Ovary (tissue), 9 donors: ENCODE measurements around the gene SMAD1. TPM values are rescaled to one million over a fixed set of nuclear protein-coding genes. Genes with fewer than 3 reads are reported as not detected.

Experiments
- DNase-seq, 5 donors: peaks; one replicate each; pipeline ENCODE4 v3.0.0-alpha.2; 2019 to 2020
- H3K27ac ChIP-seq, 2 donors: fragments of 200-600 bp; one replicate each; pipeline versions ENCODE4 v1.5.1 to v1.8.0; 2019 to 2022
- H3K27me3 ChIP-seq: fragments of 200-600 bp; one replicate; pipeline ENCODE4 v1.8.0; 2022
- H3K36me3 ChIP-seq: fragments of 200-600 bp; sonication (generic); one replicate; pipeline ENCODE4 v1.5.1; 2019
- H3K4me1 ChIP-seq: one replicate; pipeline ENCODE4 v1.8.1; 2013; ENCODE audit warnings: mild to moderate bottlenecking, moderate library complexity; ENCODE audit not compliant: insufficient read depth
- H3K4me3 ChIP-seq: fragments of 200-600 bp; sonication (generic); one replicate; pipeline ENCODE4 v1.5.1; 2017
- H3K9me3 ChIP-seq, 2 donors: fragments of 200-600 bp in 1 of 2; sonication (generic) in 1 of 2; one replicate each; pipeline versions ENCODE4 v1.5.1 to v1.8.1; 2013 to 2019; ENCODE audit warnings: mild to moderate bottlenecking in 1 of 2, moderate library complexity in 1 of 2
- CTCF ChIP-seq, 3 donors: fragments of 450-650 bp in 2 of 3; fragments of 200-600 bp in 1 of 3; IDR thresholded peaks; one replicate each; pipeline versions ENCODE4 v1.5.1 to v1.8.0; 2016 to 2022; ENCODE audit warnings: antibody characterized with exemption in 3 of 3, mild to moderate bottlenecking in 1 of 3
- EP300 ChIP-seq: sonication (generic); formaldehyde crosslinking; IDR thresholded peaks from one replicate; pipeline ENCODE4 v1.6.1; 2017; ENCODE audit warnings: antibody characterized with exemption
- POLR2A ChIP-seq: fragments of 450-650 bp; IDR thresholded peaks from one replicate; pipeline ENCODE4 v1.6.1; 2017; ENCODE audit warnings: antibody characterized with exemption, mild to moderate bottlenecking, moderate library complexity
- WGBS, 3 donors: extraction: QIAGEN DNeasy Blood & Tissue Kit in 1 of 3; methylation state at CpG; one replicate each; pipeline versions ENCODE4 v1.1.5 to v1.1.7; 2013 to 2017; 5-methylcytosine and 5-hydroxymethylcytosine counted together
- intact Hi-C, 4 donors: fragments of 100-400 bp; cut with DNase I; formaldehyde crosslinking; loops; one replicate each; pipeline versions ENCODE4 v1.11.0 to v1.15.1; 2022 to 2023
- polyA plus RNA-seq, 2 donors: library from polyadenylated mRNA; stranded (reverse); fragments of 200-250 nt in 1 of 2; fragments of 350-450 nt in 1 of 2; fragmentation: Illumina TruSeq in 1 of 2; extraction: RNeasy Lipid Tissue Mini Kit (QIAGEN cat#74804) in 1 of 2; gene quantifications; one replicate each; pipeline ENCODE4 v1.2.3, GENCODE V29; 2013 to 2014
- total RNA-seq, 7 donors: library from RNA; depleted of rRNA in 2 of 7; stranded (reverse); fragments of >200 nt in 2 of 7; fragmentation: NEBNext Ultra II Directional in 3 of 7; extraction: Animal tissue kit (Norgen Biotek cat#: 25700) in 3 of 7; gene quantifications; one replicate each; pipeline versions ENCODE4 v1.1.0 to v1.2.4, GENCODE V29; 2016 to 2023
- donor health status: DM: no; HTN: no; CAD: no; lungs with moderate emphysema.
- donor health status: DM: no; HTN: no; CAD: no.
- donor health status: Bipolar disorder and iron deficiency.
- donor health status: DM: yes; HTN: yes; CAD: no.
- donor health status: DM: no; HTN: no; CAD: no.
- donor health status: DM: yes; HTN: yes; CAD: no.

The SMAD1 gene
- total and polyA plus RNA-seq, 9 donors = 13.6 to 39.5 (median 19.8) TPM

GRCh38 chr4:145540235-145540634 lies 58.6 kb downstream of the SMAD1 start:
- no peak for DNase-seq
- no peak overlapping the region for H3K27ac ChIP-seq
- H3K27me3 ChIP-seq = no peaks in the 10 kb centered on the region
- no peaks in the 10 kb centered on the region for H3K9me3 ChIP-seq
- TF ChIP-seq EP300 (no peak), POLR2A (no peak), CTCF (IDR thresholded peaks at IDR 0.05) (no peak)
- H3K4me3 ChIP-seq = no peak overlapping the region
- no peaks in the 10 kb centered on the region for H3K36me3 ChIP-seq
- intact Hi-C loops = no loop called here
- H3K4me1 ChIP-seq = no peaks in the 10 kb centered on the region
- WGBS, 3 donors = 29 to 43% (median 38%) methylated on average over 3 of the region's 3 CpGs

- Histone ChIP-seq H3K4me3 (no peak overlapping the region), H3K4me1 (no peaks in the 10 kb centered on the region), H3K9me3 (no peaks in the 10 kb centered on the region), H3K27ac (no peak overlapping the region), H3K27me3 (no peaks in the 10 kb centered on the region), H3K36me3 (no peaks in the 10 kb centered on the region)
- intact Hi-C loops = no loop called here
- DNase-seq = no peak
- TF ChIP-seq EP300 = no peak
- TF ChIP-seq CTCF (IDR thresholded peaks at IDR 0.05) = no peak
- TF ChIP-seq POLR2A = no peak
- 81 to 89% (median 87%) methylated on average over 4 of the region's 4 CpGs for whole genome bisulfite sequencing, 3 donors
Measured at GRCh38 chr4:145541346-145541745, 59.7 kb downstream of the SMAD1 start.

- DNase-seq = no peak
- no peaks in the 10 kb centered on the region for H3K27me3 ChIP-seq
- intact Hi-C loops = no loop called here
- WGBS, 3 donors = 6 to 18% (median 12%) methylated on average over 1 of the region's 1 CpG
- no peaks in the 10 kb centered on the region for H3K4me1 ChIP-seq
- no peaks in the 10 kb centered on the region for H3K9me3 ChIP-seq
- no peaks in the 10 kb centered on the region for H3K36me3 ChIP-seq
- H3K4me3 ChIP-seq = no peak overlapping the region
- no peak overlapping the region for H3K27ac ChIP-seq
- TF ChIP-seq EP300 (no peak), CTCF (IDR thresholded peaks at IDR 0.05) (no peak), POLR2A (no peak)
Measured at GRCh38 chr4:145545031-145545430, 63.4 kb downstream of the SMAD1 start.

- no peaks in the 10 kb centered on the region for H3K4me1 ChIP-seq
- intact Hi-C loops = no loop called here
- H3K27me3 ChIP-seq = no peaks in the 10 kb centered on the region
- no peak overlapping the region for H3K27ac ChIP-seq
- DNase-seq = no peak
- no peak overlapping the region for H3K4me3 ChIP-seq
- TF ChIP-seq POLR2A (no peak), EP300 (no peak), CTCF (IDR thresholded peaks at IDR 0.05) (no peak)
- no peaks in the 10 kb centered on the region for H3K9me3 ChIP-seq
- H3K36me3 ChIP-seq = no peaks in the 10 kb centered on the region
Measured at GRCh38 chr4:145545538-145546174, 64.0 kb downstream of the SMAD1 start.
